ENCODE measurements around the gene CIPC. TPM values are rescaled to one million over a fixed set of nuclear protein-coding genes. Genes with fewer than 3 reads are reported as not detected.

Gene CIPC
- polyA plus RNA-seq, 1 donor from 2014 or later: 36.7 TPM

DNA sequence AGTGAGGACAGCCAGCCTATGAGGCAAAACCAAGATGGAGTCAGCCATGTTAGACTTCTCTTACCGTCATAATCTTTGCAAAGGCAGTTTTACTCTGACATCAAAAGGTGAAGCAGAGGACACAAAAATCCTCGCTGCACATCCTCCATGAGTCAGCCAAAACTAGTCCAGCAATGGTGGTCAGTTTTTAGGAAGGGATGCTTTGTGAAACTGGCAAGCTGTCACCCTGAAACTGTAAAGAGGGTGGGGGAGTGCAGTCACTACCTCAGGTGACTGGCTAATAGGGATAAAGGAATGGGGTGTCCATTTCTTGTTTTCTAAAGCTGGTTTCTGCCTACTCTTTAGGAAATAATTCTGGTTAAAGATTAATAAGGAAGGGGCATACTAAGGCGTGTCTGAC is 5.4 kb upstream of the CIPC start:
- H3K36me3 ChIP-seq (ENCODE audit: insufficient read depth, low read length): no peaks in the 10 kb centered on the region
- no peaks in the 10 kb centered on the region for H3F3A ChIP-seq (ENCODE audit: insufficient read depth, low read length, poor library complexity, severe bottlenecking)
- TF ChIP-seq, protein P1, sequence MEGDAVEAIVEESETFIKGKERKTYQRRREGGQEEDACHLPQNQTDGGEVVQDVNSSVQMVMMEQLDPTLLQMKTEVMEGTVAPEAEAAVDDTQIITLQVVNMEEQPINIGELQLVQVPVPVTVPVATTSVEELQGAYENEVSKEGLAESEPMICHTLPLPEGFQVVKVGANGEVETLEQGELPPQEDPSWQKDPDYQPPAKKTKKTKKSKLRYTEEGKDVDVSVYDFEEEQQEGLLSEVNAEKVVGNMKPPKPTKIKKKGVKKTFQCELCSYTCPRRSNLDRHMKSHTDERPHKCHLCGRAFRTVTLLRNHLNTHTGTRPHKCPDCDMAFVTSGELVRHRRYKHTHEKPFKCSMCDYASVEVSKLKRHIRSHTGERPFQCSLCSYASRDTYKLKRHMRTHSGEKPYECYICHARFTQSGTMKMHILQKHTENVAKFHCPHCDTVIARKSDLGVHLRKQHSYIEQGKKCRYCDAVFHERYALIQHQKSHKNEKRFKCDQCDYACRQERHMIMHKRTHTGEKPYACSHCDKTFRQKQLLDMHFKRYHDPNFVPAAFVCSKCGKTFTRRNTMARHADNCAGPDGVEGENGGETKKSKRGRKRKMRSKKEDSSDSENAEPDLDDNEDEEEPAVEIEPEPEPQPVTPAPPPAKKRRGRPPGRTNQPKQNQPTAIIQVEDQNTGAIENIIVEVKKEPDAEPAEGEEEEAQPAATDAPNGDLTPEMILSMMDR (IDR thresholded peaks at IDR 0.05; ENCODE audit: poor library complexity, severe bottlenecking): no peak
- TF ChIP-seq TAF1 (IDR thresholded peaks at IDR 0.05; ENCODE audit: low read depth): no peak
- no peak for TF ChIP-seq POLR2AphosphoS5 (IDR thresholded peaks at IDR 0.05)
- TF ChIP-seq MXI1 (conservative IDR thresholded peaks at IDR 0.05; ENCODE audit: poor library complexity, severe bottlenecking): no peak
- no peak for TF ChIP-seq REST (IDR thresholded peaks at IDR 0.05; ENCODE audit: borderline replicate concordance)
- no peak for TF ChIP-seq RAD21 (conservative IDR thresholded peaks at IDR 0.05)
- TF ChIP-seq EZH2 (IDR thresholded peaks at IDR 0.05; ENCODE audit: borderline replicate concordance, insufficient read depth, low read length, poor library complexity, severe bottlenecking): no peak
- no peak for TF ChIP-seq SMC3 (conservative IDR thresholded peaks at IDR 0.05; ENCODE audit: poor library complexity)
- no peak for TF ChIP-seq EP300 (conservative IDR thresholded peaks at IDR 0.05; ENCODE audit: poor library complexity, severe bottlenecking)
- no peak overlapping the region for H3K27ac ChIP-seq (ENCODE audit: low read length)
- H3K4me2 ChIP-seq (ENCODE audit: low read length): no peak overlapping the region
- no peak overlapping the region for H2AFZ ChIP-seq (ENCODE audit: low read depth, low read length)
- H3K79me2 ChIP-seq (replicated peaks; ENCODE audit: insufficient read depth, low read length): no peaks in the 10 kb centered on the region
- H3K4me3 ChIP-seq (ENCODE audit: low read length): no peak overlapping the region
- H3K9me2 ChIP-seq (ENCODE audit: insufficient read depth, low read length): no peaks in the 10 kb centered on the region
- H3K9me3 ChIP-seq (ENCODE audit: low read length): no peaks in the 10 kb centered on the region
- H3K9ac ChIP-seq (ENCODE audit: low read length): no peak overlapping the region
- H4K20me1 ChIP-seq (ENCODE audit: insufficient read depth): no peaks in the 10 kb centered on the region
- no peaks in the 10 kb centered on the region for H3K27me3 ChIP-seq (ENCODE audit: insufficient read depth, low read depth, low read length)

- H3K4me3 ChIP-seq (ENCODE audit: low read length): no peak overlapping the region
- H3K36me3 ChIP-seq (ENCODE audit: insufficient read depth, low read length): no peaks in the 10 kb centered on the region
- no peaks in the 10 kb centered on the region for H4K20me1 ChIP-seq (ENCODE audit: insufficient read depth)
- TF ChIP-seq POLR2AphosphoS5 (IDR thresholded peaks at IDR 0.05): no peak
- TF ChIP-seq SMC3 (conservative IDR thresholded peaks at IDR 0.05; ENCODE audit: poor library complexity): peak; percentile 87
- TF ChIP-seq RAD21 (conservative IDR thresholded peaks at IDR 0.05): peak; percentile 83
- TF ChIP-seq, protein P1 (IDR thresholded peaks at IDR 0.05; ENCODE audit: poor library complexity, severe bottlenecking): peak; percentile 79
- no peak overlapping the region for H2AFZ ChIP-seq (ENCODE audit: low read depth, low read length)
- H3K9me3 ChIP-seq (ENCODE audit: low read length): no peaks in the 10 kb centered on the region
- H3F3A ChIP-seq (ENCODE audit: insufficient read depth, low read length, poor library complexity, severe bottlenecking): no peaks in the 10 kb centered on the region
- no peak overlapping the region for H3K9ac ChIP-seq (ENCODE audit: low read length)
- no peaks in the 10 kb centered on the region for H3K9me2 ChIP-seq (ENCODE audit: insufficient read depth, low read length)
- H3K79me2 ChIP-seq (replicated peaks; ENCODE audit: insufficient read depth, low read length): peaks cover 16% of the 10 kb centered on the region
- no peak overlapping the region for H3K27ac ChIP-seq (ENCODE audit: low read length)
- H3K4me2 ChIP-seq (ENCODE audit: low read length): no peak overlapping the region
- H3K27me3 ChIP-seq (ENCODE audit: insufficient read depth, low read depth, low read length): no peaks in the 10 kb centered on the region
These were observed 3.3 kb upstream of the CIPC start for GRCh38 chr14:77094672-77095284.

Data from neural cell (in vitro differentiated cells).